Uterus (tissue), 4 donors: ENCODE measurements around the gene TAS2R5. TPM values are rescaled to one million over a fixed set of nuclear protein-coding genes. Genes with fewer than 3 reads are reported as not detected.

Source experiments
- DNase-seq, 2 donors: peaks; one replicate each; pipeline ENCODE4 v3.0.0-alpha.2; 2019 to 2020
- H3K27ac ChIP-seq, 2 donors: fragments of 200-600 bp; sonication (generic); 1 replicate in 1 of 2; 2 replicates in 1 of 2; pipeline ENCODE4 v1.5.1; 2016 to 2018
- H3K27me3 ChIP-seq, 2 donors: fragments of 200-600 bp; sonication (generic); one replicate each; pipeline ENCODE4 v1.5.1; 2018 to 2019; ENCODE audit warnings: control low read depth in 1 of 2
- H3K36me3 ChIP-seq, 2 donors: fragments of 200-600 bp; sonication (generic); one replicate each; pipeline ENCODE4 v1.5.1; 2019; ENCODE audit warnings: control low read depth in 1 of 2
- H3K4me1 ChIP-seq, 2 donors: fragments of 200-600 bp; sonication (generic); one replicate each; pipeline ENCODE4 v1.5.1; 2018 to 2019; ENCODE audit warnings: control low read depth in 1 of 2
- H3K4me3 ChIP-seq, 2 donors: fragments of 200-600 bp; sonication (generic); 1 replicate in 1 of 2; 2 replicates in 1 of 2; pipeline ENCODE4 v1.5.1; 2018 to 2019; ENCODE audit warnings: mild to moderate bottlenecking in 1 of 2
- H3K9me3 ChIP-seq, 2 donors: fragments of 200-600 bp; sonication (generic); one replicate each; pipeline ENCODE4 v1.5.1; 2019; ENCODE audit warnings: control low read depth in 1 of 2
- POLR2A ChIP-seq, 2 donors: fragments of 450-650 bp; IDR thresholded peaks; one replicate each; pipeline ENCODE4 v1.6.1; 2016; ENCODE audit warnings: antibody characterized with exemption in 2 of 2, mild to moderate bottlenecking in 1 of 2, moderate library complexity in 1 of 2
- intact Hi-C: fragments of 100-400 bp; cut with DNase I; formaldehyde crosslinking; loops from one replicate; pipeline ENCODE4 v1.15.1; 2023; ENCODE audit warnings: low total_unique reads
- total RNA-seq, 4 donors: library from RNA; depleted of rRNA in 3 of 4; stranded (reverse); fragments of >200 nt in 3 of 4; gene quantifications; one replicate each; pipeline versions ENCODE4 v1.1.0 to v1.2.4, GENCODE V29; 2014 to 2023
- TF ChIP-seq, protein P1 (sequence below), 4 experiments: fragments of 200-600 bp in 2 of 4; fragments of 450-650 bp in 2 of 4; sonication (generic) in 2 of 4; IDR thresholded peaks; one replicate each; pipeline ENCODE4 v1.5.1; 2016 to 2019; ENCODE audit warnings: antibody characterized with exemption in 4 of 4, mild to moderate bottlenecking in 2 of 4, moderate library complexity in 1 of 4
- donor health status: DM: yes; HTN: yes; CAD: no.

The TAS2R5 gene
- total RNA-seq, 4 donors from 2014 or later, result 1.8 to 12.0 (median 5.6) TPM

DNA sequence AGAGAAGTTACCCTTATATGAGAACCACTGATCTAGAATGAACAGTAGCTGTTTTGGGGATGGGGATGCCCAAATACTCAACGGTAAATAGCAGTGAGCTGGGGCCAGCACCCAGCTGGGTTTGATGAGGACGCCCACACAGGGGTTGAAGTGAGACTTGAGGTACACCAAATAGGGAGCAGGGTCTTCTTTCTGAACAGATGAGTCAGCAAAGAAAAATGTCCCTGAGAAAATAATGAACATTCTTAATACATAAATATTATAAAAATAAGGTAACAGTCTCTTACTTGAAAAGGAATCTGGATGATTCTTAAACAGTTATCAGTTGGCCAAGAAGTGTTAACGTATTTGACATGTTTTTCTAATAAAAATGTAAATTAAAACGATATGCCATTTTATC is 49.2 kb downstream of the TAS2R5 start:
- Histone ChIP-seq H3K4me3 (no peak overlapping the region), H3K27me3 (no peaks in the 10 kb centered on the region), H3K9me3 (no peaks in the 10 kb centered on the region), H3K36me3 (no peaks in the 10 kb centered on the region), H3K4me1 (no peaks in the 10 kb centered on the region), H3K27ac (no peak overlapping the region)
- intact Hi-C loops, result no loop called here
- no peak for DNase-seq
- TF ChIP-seq, protein P1, sequence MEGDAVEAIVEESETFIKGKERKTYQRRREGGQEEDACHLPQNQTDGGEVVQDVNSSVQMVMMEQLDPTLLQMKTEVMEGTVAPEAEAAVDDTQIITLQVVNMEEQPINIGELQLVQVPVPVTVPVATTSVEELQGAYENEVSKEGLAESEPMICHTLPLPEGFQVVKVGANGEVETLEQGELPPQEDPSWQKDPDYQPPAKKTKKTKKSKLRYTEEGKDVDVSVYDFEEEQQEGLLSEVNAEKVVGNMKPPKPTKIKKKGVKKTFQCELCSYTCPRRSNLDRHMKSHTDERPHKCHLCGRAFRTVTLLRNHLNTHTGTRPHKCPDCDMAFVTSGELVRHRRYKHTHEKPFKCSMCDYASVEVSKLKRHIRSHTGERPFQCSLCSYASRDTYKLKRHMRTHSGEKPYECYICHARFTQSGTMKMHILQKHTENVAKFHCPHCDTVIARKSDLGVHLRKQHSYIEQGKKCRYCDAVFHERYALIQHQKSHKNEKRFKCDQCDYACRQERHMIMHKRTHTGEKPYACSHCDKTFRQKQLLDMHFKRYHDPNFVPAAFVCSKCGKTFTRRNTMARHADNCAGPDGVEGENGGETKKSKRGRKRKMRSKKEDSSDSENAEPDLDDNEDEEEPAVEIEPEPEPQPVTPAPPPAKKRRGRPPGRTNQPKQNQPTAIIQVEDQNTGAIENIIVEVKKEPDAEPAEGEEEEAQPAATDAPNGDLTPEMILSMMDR (IDR thresholded peaks at IDR 0.05), result no peak
- TF ChIP-seq POLR2A (IDR thresholded peaks at IDR 0.05), result no peak

DNA sequence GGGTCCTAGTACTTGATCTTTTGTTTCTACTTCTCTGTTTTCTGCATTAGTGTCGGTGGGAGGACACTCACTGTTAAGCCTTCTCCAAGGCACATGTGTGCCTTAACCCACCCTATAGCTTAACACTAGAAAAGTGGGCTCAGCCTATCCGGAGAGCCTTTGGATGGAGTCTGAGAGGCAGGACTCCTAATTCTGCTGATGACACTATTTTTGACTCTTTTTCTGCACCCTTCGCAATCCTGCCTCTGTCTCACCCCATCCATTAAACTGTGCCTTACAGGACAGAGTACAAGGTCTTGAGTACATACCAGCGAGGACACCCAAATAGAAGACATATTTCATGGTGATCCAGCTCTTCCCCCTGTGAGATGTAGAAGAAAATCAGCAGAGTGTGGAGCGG is 50.7 kb downstream of the TAS2R5 start:
- no peaks in the 10 kb centered on the region for H3K9me3 ChIP-seq
- no peak for DNase-seq
- H3K27me3 ChIP-seq, result no peaks in the 10 kb centered on the region
- intact Hi-C loops, result no loop called here
- H3K4me3 ChIP-seq, result no peak overlapping the region
- H3K27ac ChIP-seq, result no peak overlapping the region
- no peaks in the 10 kb centered on the region for H3K4me1 ChIP-seq
- TF ChIP-seq, protein P1 (IDR thresholded peaks at IDR 0.05), result no peak
- TF ChIP-seq POLR2A (IDR thresholded peaks at IDR 0.05), result no peak
- no peaks in the 10 kb centered on the region for H3K36me3 ChIP-seq

Other genes starting within 250 kb of the TAS2R5 start
- 10 to 100 TPM; 11.8 to 73.8 (median 38.4) TPM for gene AGK, start 238.8 kb upstream of the TAS2R5 start, total RNA-seq
- gene DENND11, start 88.1 kb upstream of the TAS2R5 start, total RNA-seq, result 10 to 100 TPM in 3 of 4 donors, 1 to 10 TPM in 1; 8.5 to 29.2 (median 20.8) TPM
- gene WEE2, start 81.9 kb upstream of the TAS2R5 start, total RNA-seq, result under 1 TPM in 1 of 4 donors, not detected in 3; 0.07 TPM
- 100 to 1,000 TPM in 1 of 4 donors, 10 to 100 TPM in 3; 56.9 to 110 (median 71.8) TPM for gene SSBP1, start 51.9 kb upstream of the TAS2R5 start, total RNA-seq
- gene TAS2R3, start 26.1 kb upstream of the TAS2R5 start, total RNA-seq, result 10 to 100 TPM in 2 of 4 donors, 1 to 10 TPM in 1, not detected in 1; 8.3 to 26.6 (median 10.0) TPM
- 1 to 10 TPM in 2 of 4 donors, under 1 TPM in 2; 0.26 to 6.5 (median 3.3) TPM for gene TAS2R4, start 13.5 kb upstream of the TAS2R5 start, total RNA-seq
- gene PRSS37, start 51.3 kb downstream of the TAS2R5 start, total RNA-seq, result not detected
- under 1 TPM in 2 of 4 donors, not detected in 2; 0.21 to 0.49 TPM for gene OR9A4, start 126.2 kb downstream of the TAS2R5 start, total RNA-seq
- 1 to 10 TPM in 1 of 4 donors, under 1 TPM in 1, not detected in 2; 0.28 to 3.8 TPM for gene CLEC5A, start 156.8 kb downstream of the TAS2R5 start, total RNA-seq
- not detected for gene TAS2R38, start 183.6 kb downstream of the TAS2R5 start, total RNA-seq
- gene MGAM, start 205.7 kb downstream of the TAS2R5 start, total RNA-seq, result 1 to 10 TPM in 2 of 4 donors, under 1 TPM in 2; 0.41 to 3.0 (median 1.9) TPM